HG02981 (cell line): ENCODE measurements around the gene NACAD.
"Not testable (repeated sequence)": the region's sequence is repeated elsewhere in the genome, so short reads cannot be mapped to it uniquely, and the experiment has no call there.

ENCODE experiments used
- ATAC-seq: cut with Tn5 transposase; IDR thresholded peaks from one replicate; pipeline ENCODE4 v1.9.1; 2021; ENCODE audit warnings: mild to moderate bottlenecking, moderate library complexity; ENCODE audit not compliant: unreplicated experiment

NACAD gene

GRCh38 chr7:45060295-45060694 lies 28.5 kb downstream of the NACAD start:
- ATAC-seq = no peak

GRCh38 chr7:45057878-45058277 lies 30.9 kb downstream of the NACAD start:
- ATAC-seq = no peak

- ATAC-seq = no peak
These were observed 33.1 kb downstream of the NACAD start for GRCh38 chr7:45055594-45056219.

GRCh38 chr7:45055016-45055415 lies 33.8 kb downstream of the NACAD start:
- ATAC-seq = no peak

GRCh38 chr7:45054442-45054841 lies 34.3 kb downstream of the NACAD start:
- no peak for ATAC-seq

GRCh38 chr7:45053941-45054340 lies 34.8 kb downstream of the NACAD start:
- ATAC-seq = no peak

- no peak for ATAC-seq
These were observed 35.4 kb downstream of the NACAD start for GRCh38 chr7:45053401-45053800.

- ATAC-seq = no peak
These were observed 36.8 kb downstream of the NACAD start for GRCh38 chr7:45052011-45052410.

GRCh38 chr7:45050198-45050597 lies 38.6 kb downstream of the NACAD start:
- no peak for ATAC-seq

- no peak for ATAC-seq
These were observed 40.0 kb downstream of the NACAD start for GRCh38 chr7:45048748-45049147.

- ATAC-seq = no peak
These were observed 44.4 kb downstream of the NACAD start for GRCh38 chr7:45044338-45044737.

- no peak for ATAC-seq
These were observed 49.7 kb downstream of the NACAD start for GRCh38 chr7:45039106-45039505.

GRCh38 chr7:45037876-45038275 lies 50.9 kb downstream of the NACAD start:
- ATAC-seq = no peak

- ATAC-seq = no peak
These were observed 52.0 kb downstream of the NACAD start for GRCh38 chr7:45036796-45037195.

GRCh38 chr7:45036317-45036716 lies 52.5 kb downstream of the NACAD start:
- ATAC-seq = no peak

- no peak for ATAC-seq
These were observed 52.9 kb downstream of the NACAD start for GRCh38 chr7:45035893-45036292.

GRCh38 chr7:45035371-45035770 lies 53.4 kb downstream of the NACAD start:
- ATAC-seq = no peak

GRCh38 chr7:45034710-45035109 lies 54.1 kb downstream of the NACAD start:
- not testable (repeated sequence) for ATAC-seq

- no peak for ATAC-seq
These were observed 54.9 kb downstream of the NACAD start for GRCh38 chr7:45033931-45034290.

GRCh38 chr7:45033261-45033930 lies 55.4 kb downstream of the NACAD start:
- no peak for ATAC-seq

GRCh38 chr7:45032421-45032820 lies 56.3 kb downstream of the NACAD start:
- no peak for ATAC-seq

GRCh38 chr7:45031829-45032228 lies 56.9 kb downstream of the NACAD start:
- no peak for ATAC-seq
